HG03439 (cell line): ENCODE results near the gene SLC30A2.

Experiments
- ATAC-seq: cut with Tn5 transposase; IDR thresholded peaks from one replicate; pipeline ENCODE4 v1.9.1; 2021; ENCODE audit warnings: mild to moderate bottlenecking, moderate library complexity; ENCODE audit not compliant: unreplicated experiment

Gene SLC30A2

GRCh38 chr1:26025060-26025459 lies 20.9 kb downstream of the SLC30A2 start:
- no peak for ATAC-seq

GRCh38 chr1:26023826-26024225 lies 22.1 kb downstream of the SLC30A2 start:
- ATAC-seq, result no peak

DNA sequence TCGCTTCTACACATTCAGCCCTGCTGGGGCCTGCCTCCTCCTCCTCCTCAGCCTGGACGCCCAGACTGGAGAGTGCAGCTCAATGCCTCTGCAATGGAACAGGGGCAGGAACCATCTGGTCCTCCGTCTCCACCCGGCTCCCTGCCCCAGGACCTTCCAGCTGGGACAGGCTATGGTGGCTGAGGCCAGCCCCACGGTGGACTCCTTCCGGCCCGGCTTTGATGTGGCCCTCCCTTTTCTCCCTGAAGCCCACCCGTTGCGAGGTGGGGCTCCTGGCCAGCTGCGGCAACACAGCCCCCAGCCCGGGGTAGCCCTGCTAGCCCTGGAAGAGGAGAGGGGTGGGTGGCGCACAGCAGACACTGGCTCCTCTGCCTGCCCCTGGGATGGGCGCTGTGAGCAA lies 22.9 kb downstream of the SLC30A2 start:
- no peak for ATAC-seq

- no peak for ATAC-seq
Measured at GRCh38 chr1:26022404-26022779, 23.5 kb downstream of the SLC30A2 start.

DNA sequence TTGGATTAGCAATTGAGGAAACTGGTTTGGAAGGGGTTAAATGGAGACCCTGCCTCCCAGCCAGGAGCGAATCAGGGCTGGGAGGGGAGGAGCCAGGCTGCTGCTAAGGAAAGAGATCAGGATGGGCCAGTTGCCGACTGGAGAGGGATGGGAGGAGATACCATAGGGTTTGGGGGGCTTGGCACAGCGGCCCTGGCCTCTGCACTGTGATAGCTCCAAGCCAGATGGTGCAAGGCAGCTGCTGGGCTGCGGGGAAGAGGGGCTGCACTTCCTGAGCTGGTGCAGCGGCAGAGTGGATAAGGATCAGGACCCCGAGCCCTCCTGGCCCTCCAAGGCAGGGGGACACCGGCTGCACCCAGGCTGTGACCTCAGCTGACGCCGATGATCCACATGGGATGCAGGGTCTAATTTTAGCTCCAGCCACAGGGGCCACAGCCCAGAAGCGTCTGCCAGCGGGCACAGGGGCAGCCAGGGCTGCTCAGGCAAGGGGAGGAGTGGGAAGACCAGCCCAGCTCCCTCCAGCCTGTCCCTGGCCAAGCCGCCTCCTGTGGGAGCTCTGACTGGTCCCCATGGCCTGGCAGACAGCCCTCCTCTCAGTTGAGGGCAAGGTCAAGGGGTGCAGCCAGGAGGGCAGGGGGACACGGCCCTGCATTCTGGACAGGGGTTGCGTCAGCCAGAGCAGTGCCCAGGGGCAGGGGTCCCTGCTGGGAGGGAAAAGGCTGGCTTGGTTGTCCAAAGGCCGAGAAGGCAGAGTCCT lies 24.1 kb downstream of the SLC30A2 start, which contains the start of gene EXTL1:
Gene EXTL1, plus strand, starts transcription at position 129 of the 757 bp plus-strand sequence. CDS start 872 bp downstream, outside the sequence.
- ATAC-seq, result no peak

- ATAC-seq, result no peak
Measured at GRCh38 chr1:26020941-26021646, 24.8 kb downstream of the SLC30A2 start.

GRCh38 chr1:26020330-26020768 lies 25.6 kb downstream of the SLC30A2 start:
- ATAC-seq, result no peak

- ATAC-seq, result no peak
Measured at GRCh38 chr1:26019641-26020315, 26.1 kb downstream of the SLC30A2 start.

GRCh38 chr1:26017606-26018005 lies 28.3 kb downstream of the SLC30A2 start:
- ATAC-seq, result no peak

DNA sequence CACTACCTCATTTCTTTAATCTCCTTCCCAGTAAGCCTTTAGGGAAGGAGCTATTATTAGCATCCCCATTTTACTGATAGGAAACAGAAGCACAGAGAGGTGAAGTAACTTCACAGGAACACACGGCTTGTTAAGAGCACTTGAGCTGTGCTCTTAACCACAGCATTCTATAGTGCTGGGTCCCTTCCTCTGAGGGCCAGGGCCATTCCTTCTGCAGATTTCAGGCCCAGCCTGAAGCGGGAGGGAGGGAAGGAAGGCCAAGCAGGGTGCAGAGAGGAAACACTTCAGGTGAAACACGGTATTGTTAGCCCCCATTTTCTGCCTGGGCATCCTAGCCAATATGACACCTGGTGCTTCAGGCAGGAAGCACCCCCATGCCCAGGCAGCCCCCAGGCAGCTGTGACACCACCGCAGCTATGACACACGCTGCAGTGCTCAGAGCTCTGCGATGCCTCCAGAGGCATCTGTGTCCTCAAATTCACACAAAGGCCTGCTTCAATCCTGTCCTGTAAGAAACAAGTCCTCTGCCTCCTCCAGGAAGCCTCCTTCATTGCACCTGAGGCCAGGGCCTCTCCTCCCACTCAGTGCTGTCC lies 28.9 kb downstream of the SLC30A2 start:
- ATAC-seq, result no peak

DNA sequence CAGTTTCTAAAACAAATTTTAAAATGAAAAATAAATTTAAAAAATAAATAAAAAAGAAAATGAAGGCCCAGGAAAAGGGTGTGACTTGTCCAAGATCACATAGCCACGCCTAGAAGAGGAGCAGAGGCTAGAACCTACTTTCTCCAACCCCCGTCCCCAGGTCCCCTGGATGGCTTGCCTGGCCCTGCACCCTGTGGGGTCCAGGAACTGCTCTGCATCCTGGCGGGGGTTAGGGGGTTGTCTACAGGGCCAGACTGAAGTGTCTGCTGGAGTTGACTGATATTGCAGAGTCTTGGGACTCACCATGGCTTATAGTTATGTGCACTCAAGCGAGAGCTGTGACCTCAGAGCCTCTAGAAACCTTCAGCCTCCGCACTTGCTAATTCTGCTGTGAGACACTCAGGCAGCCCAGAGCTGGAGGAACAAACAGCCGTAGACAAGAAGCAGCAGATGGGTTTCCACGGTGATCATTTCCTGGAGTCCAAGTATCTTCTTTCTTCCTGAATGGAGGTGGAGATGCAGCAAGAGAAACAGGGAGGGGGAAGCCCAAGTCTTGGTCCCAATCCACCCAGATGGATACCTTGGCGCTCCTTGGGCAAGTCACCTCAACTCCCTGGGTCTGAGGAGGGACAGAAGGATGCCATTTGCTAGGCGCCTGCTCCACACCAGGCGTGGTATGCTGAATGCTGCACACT lies 29.5 kb downstream of the SLC30A2 start:
- no peak for ATAC-seq

DNA sequence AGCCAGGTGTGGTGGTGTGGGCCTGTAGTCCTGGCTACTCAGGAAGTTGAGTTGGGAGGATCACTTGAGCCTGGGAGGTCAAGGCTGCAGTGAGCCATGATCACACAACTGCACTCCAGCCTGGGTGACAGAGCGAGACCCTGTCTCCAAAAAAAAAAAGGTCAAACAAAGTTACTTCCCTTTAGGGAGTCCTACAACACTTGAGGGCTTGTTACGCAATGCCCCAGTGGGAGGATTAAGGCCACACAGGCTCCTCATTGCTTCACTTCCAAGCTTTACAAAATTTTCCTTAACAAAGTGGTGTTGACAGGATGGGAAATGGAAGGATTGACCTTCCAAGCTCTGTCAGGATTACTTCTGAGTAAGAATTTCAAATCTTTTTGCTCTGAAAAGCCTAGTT lies 30.6 kb downstream of the SLC30A2 start:
- no peak for ATAC-seq

- ATAC-seq, result no peak
Measured at GRCh38 chr1:26014179-26014578, 31.7 kb downstream of the SLC30A2 start.

DNA sequence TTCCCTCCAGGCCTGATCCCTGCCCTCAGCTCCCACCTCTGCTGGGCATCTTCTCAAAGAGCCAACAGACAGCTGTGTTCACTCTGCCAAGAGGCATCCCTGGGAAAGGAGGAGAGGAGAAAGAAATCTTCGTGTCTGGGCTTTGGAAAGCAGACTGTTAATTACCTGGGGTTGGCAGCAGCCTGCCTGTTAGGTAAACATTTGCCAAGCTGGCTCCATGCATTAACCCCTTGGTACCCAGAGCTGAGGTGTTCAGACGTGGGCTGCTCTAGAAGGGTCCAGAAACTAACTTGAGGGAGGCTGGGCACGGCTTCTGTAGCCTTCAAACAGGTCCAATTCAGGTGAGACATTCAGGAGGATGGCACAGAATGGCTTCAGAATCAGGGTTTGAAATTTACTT lies 33.1 kb downstream of the SLC30A2 start:
- no peak for ATAC-seq

- ATAC-seq, result no peak
Measured at GRCh38 chr1:26010825-26011224, 35.1 kb downstream of the SLC30A2 start.

GRCh38 chr1:26009796-26010447 lies 36.0 kb downstream of the SLC30A2 start:
- ATAC-seq, result no peak

GRCh38 chr1:26006710-26007109 lies 39.2 kb downstream of the SLC30A2 start:
- ATAC-seq, result no peak

DNA sequence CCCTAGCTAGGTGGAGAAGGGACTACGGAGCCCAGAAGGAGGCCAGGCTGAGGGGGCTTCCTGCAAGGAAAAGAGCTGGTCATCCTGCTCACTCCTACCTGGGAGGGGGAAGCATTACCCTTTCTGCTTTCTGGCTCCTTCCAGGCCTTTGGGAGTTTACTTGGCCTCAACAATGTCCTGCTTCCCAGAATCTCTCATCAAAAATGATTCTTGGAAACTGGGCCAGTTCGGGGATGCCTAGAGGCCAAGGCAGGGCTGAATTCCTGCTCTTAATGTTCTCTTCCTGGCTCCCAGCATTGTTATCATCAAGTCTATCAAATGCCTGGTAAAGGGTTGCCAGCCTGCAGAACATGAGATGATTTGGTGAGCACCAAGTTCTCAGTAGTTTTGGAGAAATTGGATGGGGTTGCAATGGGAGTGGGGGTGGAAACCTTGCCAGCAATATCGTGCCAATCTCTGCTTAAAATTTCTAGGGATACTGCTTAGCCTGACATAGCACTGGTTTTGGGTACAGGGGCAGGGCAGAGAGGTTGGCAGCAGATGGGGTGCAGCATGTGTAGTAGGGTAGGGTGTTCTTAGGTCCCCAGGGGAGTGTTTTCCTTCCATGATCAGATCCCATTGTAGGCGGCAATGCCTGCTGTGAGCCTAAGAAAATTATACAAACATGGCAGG lies 40.3 kb downstream of the SLC30A2 start:
- ATAC-seq, result no peak

GRCh38 chr1:26003756-26004155 lies 42.2 kb downstream of the SLC30A2 start:
- ATAC-seq, result no peak

DNA sequence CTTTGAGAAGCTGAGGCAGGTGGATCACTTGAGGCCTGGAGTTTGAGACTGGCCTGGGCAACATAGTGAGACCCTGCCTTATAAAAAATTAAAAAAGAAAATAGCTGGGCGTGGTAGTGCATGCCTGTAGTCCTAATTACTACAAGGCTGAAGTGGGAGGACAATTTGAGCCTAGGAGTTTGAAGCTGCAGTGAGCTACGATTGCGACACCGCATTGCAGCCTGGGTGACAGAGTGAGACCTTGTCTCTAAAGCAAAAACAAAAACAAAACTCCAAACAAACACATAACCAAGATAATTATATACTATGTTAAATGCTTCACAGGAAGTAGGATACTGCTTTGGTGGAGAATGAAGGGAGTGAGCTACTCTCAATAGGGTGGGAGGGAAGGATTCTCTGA lies 42.7 kb downstream of the SLC30A2 start:
- ATAC-seq, result no peak
